Measurements from ENCODE around the gene MLLT11. TPM values are rescaled to one million over a fixed set of nuclear protein-coding genes. Genes with fewer than 3 reads are reported as not detected.

The MLLT11 gene
- total RNA-seq, 4 donors from 2014 or later, result 1.2 to 3.2 (median 1.3) TPM; not detected in 1

GRCh38 chr1:151056149-151056548, 4.0 kb upstream of the MLLT11 start:
- Histone ChIP-seq H3K4me1 (peaks cover 29 to 54% (median 38%) of the 10 kb centered on the region in 4 donors), H3K27me3 (no peaks in the 10 kb centered on the region), H3K4me3 (peak overlapping the region in 1 of 4 donors; percentile 92), H3K27ac (peak overlapping the region; percentile 94 to 96 (median 96)), H3K36me3 (peaks cover 0 to 31% (median 14%) of the 10 kb centered on the region in 4 donors), H3K9me3 (no peaks in the 10 kb centered on the region)
- in situ Hi-C loops (cut with MboI; ENCODE audit: low pct_ligation_motif_present in 1 of 4, low pct_unique_long_range_greater_than_20kb in 1 of 4, low sequenced_read_pairs in 3 of 4), result no loop called here
- intact Hi-C loops (cut with DNase I; ENCODE audit: low total_unique reads), result no loop called here
- DNase-seq, result no peak
- TF ChIP-seq CTCF (IDR thresholded peaks at IDR 0.05) (no peak), EP300 (IDR thresholded peaks at IDR 0.05; ENCODE audit: low read depth) (no peak), POLR2AphosphoS5 (IDR thresholded peaks at IDR 0.05) (no peak), POLR2A (IDR thresholded peaks at IDR 0.05) (no peak)
- 33 to 39% methylated on average over 2 of the region's 2 CpGs for WGBS, 2 donors (ENCODE audit: low coverage in 1 of 2)

GRCh38 chr1:151058692-151059091, 1.5 kb upstream of the MLLT11 start:
- Histone ChIP-seq H3K36me3 (peaks cover 0 to 18% (median 7%) of the 10 kb centered on the region in 4 donors), H3K27ac (peak overlapping the region; percentile 94 to 96 (median 96)), H3K9me3 (no peaks in the 10 kb centered on the region), H3K4me1 (peaks cover 29 to 50% (median 38%) of the 10 kb centered on the region in 4 donors), H3K4me3 (peak overlapping the region; percentile 66 to 92 (median 84)), H3K27me3 (no peaks in the 10 kb centered on the region)
- TF ChIP-seq POLR2AphosphoS5 (IDR thresholded peaks at IDR 0.05) (no peak), CTCF (IDR thresholded peaks at IDR 0.05) (no peak), EP300 (IDR thresholded peaks at IDR 0.05; ENCODE audit: low read depth) (no peak), POLR2A (IDR thresholded peaks at IDR 0.05) (no peak)
- intact Hi-C loops (cut with DNase I; ENCODE audit: low total_unique reads), result no loop called here
- 0% methylated on average over 10 of the region's 10 CpGs; no CpG with 5 or more reads in 1 of the 2 donors for WGBS, 2 donors (ENCODE audit: low coverage in 1 of 2)
- peak; percentile 67 for DNase-seq
- in situ Hi-C loops (cut with MboI; ENCODE audit: low pct_ligation_motif_present in 1 of 4, low pct_unique_long_range_greater_than_20kb in 1 of 4, low sequenced_read_pairs in 3 of 4), result no loop called here

- H3K27me3 ChIP-seq, result no peaks in the 10 kb centered on the region
- peak within 1 kb of the TSS; percentile 94 to 96 (median 96) for H3K27ac ChIP-seq
- peak within 1 kb of the TSS; percentile 66 to 92 (median 84) for H3K4me3 ChIP-seq
- TF ChIP-seq EP300 (IDR thresholded peaks at IDR 0.05; ENCODE audit: low read depth) (no peak), POLR2A (IDR thresholded peaks at IDR 0.05) (peak; percentile 95), CTCF (IDR thresholded peaks at IDR 0.05) (peak; percentile 89 to 98 (median 94)), POLR2AphosphoS5 (IDR thresholded peaks at IDR 0.05) (peak; percentile 93 to 98 (median 96))
- H3K36me3 ChIP-seq, result peaks cover 0 to 11% (median 4%) of the 10 kb centered on the region in 4 donors
- peak; percentile 86 for DNase-seq
- H3K4me1 ChIP-seq, result peaks cover 29 to 50% (median 38%) of the 10 kb centered on the region in 4 donors
- in situ Hi-C loops (cut with MboI; ENCODE audit: low pct_ligation_motif_present in 1 of 4, low pct_unique_long_range_greater_than_20kb in 1 of 4, low sequenced_read_pairs in 3 of 4) (no loop called here), intact Hi-C loops (cut with DNase I; ENCODE audit: low total_unique reads) (no loop called here)
- H3K9me3 ChIP-seq, result no peaks in the 10 kb centered on the region
- whole genome bisulfite sequencing, 2 donors (ENCODE audit: low coverage in 1 of 2), result 0% methylated on average over 3 to 51 of the region's 58 CpGs
Measured at GRCh38 chr1:151059109-151060006, 839 bp upstream of the MLLT11 start, which contains the start of gene CDC42SE1. Gene CDC42SE1 (minus strand): TSS chr1:151059622. CDS start chr1:151055730, 3,892 bp downstream.
